ENCODE data around the gene CTCFL.

GRCh38 chr20:57501461-57502335 lies 23.2 kb downstream of the CTCFL start:
- TF ChIP-seq POLR2A (IDR thresholded peaks at IDR 0.05) (no peak), CTCF (IDR thresholded peaks at IDR 0.05) (no peak)
